Astrocyte of the spinal cord (primary cell): ENCODE results near the gene CAMK2D.

ENCODE experiments used
- DNase-seq: peaks from one replicate; pipeline ENCODE4 v3.0.0; 2011; ENCODE audit warnings: low read depth, low spot score
- H3K4me3 ChIP-seq: 2 replicates; pipeline ENCODE4 v1.5.1; 2011; ENCODE audit warnings: low read depth, mild to moderate bottlenecking, low read length, moderate library complexity
- CTCF ChIP-seq: IDR thresholded peaks from 2 replicates; pipeline ENCODE4 v1.5.1; 2012; ENCODE audit warnings: low read depth, mild to moderate bottlenecking, low read length, inconsistent platforms
- in situ Hi-C: cut with HindIII; loops from 2 replicates; pipeline ENCODE4 v1.10.0; 2017; ENCODE audit warnings: low sequenced_read_pairs

CAMK2D gene

DNA sequence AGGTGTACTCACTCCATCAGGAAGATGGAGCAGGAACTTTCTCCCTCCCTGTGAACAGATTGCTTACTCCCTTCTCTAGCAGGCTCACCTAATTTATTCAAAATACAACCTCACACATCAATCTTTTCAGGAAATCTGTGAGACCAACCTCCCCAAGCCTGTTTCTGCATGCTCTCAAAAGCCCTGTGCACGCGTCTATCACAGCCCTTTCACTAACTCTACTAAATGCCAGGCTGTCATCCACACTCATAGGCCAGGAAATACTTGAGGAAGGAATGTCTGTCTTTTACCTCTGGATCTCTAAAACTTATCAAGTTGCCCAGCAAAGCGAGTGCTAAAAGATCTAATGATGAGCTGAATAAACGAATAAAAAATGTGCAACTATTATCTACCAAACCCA is 11.2 kb downstream of the CAMK2D start:
- in situ Hi-C loops = no loop called here
- no peak overlapping the region for H3K4me3 ChIP-seq
- TF ChIP-seq CTCF = no peak
- no peak for DNase-seq

- no peak for DNase-seq
- TF ChIP-seq CTCF = no peak
- H3K4me3 ChIP-seq = no peak overlapping the region
- in situ Hi-C loops = no loop called here
These were observed 12.4 kb downstream of the CAMK2D start for GRCh38 chr4:113749178-113749577.

DNA sequence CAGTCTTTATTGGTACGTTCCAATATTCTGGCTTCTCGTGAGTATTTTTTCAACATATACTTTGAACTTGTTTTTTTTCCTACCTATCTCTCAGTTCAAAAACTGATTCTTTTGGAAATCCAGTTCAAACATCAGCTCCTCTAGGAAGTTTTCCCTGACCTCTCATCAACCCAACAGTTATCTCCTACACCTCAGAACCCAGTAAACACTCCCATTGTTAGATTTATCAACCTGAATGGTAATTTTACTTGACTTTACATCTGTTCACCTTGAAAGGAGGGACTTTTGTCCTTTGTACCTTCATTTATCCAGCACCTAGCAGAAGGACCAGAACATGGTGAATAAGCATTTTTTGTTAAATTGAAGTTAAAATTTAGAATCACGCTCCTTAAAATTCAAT is 13.6 kb downstream of the CAMK2D start:
- no peak for DNase-seq
- in situ Hi-C loops = no loop called here
- no peak overlapping the region for H3K4me3 ChIP-seq
- TF ChIP-seq CTCF = no peak

GRCh38 chr4:113745711-113746110 is 15.8 kb downstream of the CAMK2D start:
- in situ Hi-C loops = no loop called here
- no peak overlapping the region for H3K4me3 ChIP-seq
- TF ChIP-seq CTCF = no peak
- no peak for DNase-seq

- DNase-seq = no peak
- no peak overlapping the region for H3K4me3 ChIP-seq
- TF ChIP-seq CTCF = no peak
- in situ Hi-C loops = no loop called here
These were observed 16.8 kb downstream of the CAMK2D start for GRCh38 chr4:113744667-113745240.

DNA sequence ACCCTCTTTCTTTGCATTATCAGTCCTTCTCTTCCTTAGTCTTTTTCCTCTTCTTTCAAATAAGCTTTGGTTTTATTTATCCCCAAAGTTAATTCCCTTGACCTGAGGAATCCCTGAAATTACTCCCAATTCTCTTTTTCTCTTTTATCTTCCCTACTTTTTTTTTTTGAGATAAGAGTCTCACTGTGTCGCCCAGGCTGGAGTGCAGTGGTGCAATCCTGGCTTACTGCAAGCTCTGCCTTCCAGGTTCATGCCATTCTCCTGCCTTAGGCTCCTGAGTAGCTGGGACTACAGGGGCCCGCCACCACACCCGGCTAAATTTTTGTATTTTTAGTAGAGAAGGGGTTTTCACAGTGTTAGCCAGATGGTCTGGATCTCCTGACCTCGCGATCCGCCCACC is 17.8 kb downstream of the CAMK2D start:
- H3K4me3 ChIP-seq = no peak overlapping the region
- TF ChIP-seq CTCF = no peak
- no peak for DNase-seq
- in situ Hi-C loops = no loop called here

GRCh38 chr4:113742643-113743042 is 18.9 kb downstream of the CAMK2D start:
- no peak overlapping the region for H3K4me3 ChIP-seq
- in situ Hi-C loops = no loop called here
- DNase-seq = no peak
- TF ChIP-seq CTCF = no peak
